GM12891 (cell line): ENCODE results near the gene SPATA12.

Experiments used
- POLR2A ChIP-seq: IDR thresholded peaks from 2 replicates; pipeline ENCODE4 v1.6.1; 2011; ENCODE audit warnings: low read depth, low read length, control low read depth
- POLR2AphosphoS5 ChIP-seq: IDR thresholded peaks from 2 replicates; pipeline ENCODE4 v1.6.1; 2011; ENCODE audit warnings: low read depth, low read length, control low read depth
- POU2F2 ChIP-seq: IDR thresholded peaks from 2 replicates; pipeline ENCODE4 v1.6.1; 2011; ENCODE audit warnings: low read depth, mild to moderate bottlenecking, control low read depth, low read length, moderate library complexity
- SPI1 ChIP-seq: IDR thresholded peaks from 2 replicates; pipeline ENCODE4 v1.6.1; 2011; ENCODE audit warnings: low read depth, low read length, control low read depth
- TAF1 ChIP-seq: IDR thresholded peaks from 2 replicates; pipeline ENCODE4 v1.6.1; 2011; ENCODE audit warnings: low read depth, low read length, control low read depth

DNA sequence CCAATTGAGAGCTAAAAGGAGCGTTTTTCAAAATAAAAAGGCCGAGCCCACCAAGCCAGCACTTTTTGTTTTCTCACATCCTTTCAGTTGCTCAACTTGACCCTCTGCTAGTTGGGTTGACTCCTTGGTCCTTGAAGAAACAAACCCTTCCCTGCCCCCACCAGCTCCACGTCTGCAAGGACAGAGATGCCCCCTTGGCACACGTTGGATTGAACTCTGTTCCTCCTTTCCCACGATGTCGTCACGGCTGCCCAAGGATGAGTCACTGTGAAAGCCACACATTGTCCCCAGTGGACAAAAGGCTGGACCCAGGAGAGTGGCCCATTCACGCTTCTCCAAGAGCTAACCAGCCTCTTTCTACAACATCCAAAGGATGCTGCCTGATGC lies 43.0 kb upstream of the SPATA12 start:
- TF ChIP-seq POLR2A (no peak), POLR2AphosphoS5 (no peak), SPI1 (no peak), TAF1 (no peak), POU2F2 (no peak)
